Stimulated activated CD4-positive, alpha-beta T cell treated with anti-CD3 and anti-CD28 coated beads, Interleukin-12 subunit alpha, Interleukin-12 subunit beta, amount 100 ng/mL, for 24 hours (primary cell): Measurements from ENCODE around the gene PEX16.

Experiments
- DNase-seq, 2 experiments: peaks; one replicate each; pipeline ENCODE4 v3.0.0-alpha.2; 2020; ENCODE audit warnings: low read depth in 2 of 2

Gene PEX16

DNA sequence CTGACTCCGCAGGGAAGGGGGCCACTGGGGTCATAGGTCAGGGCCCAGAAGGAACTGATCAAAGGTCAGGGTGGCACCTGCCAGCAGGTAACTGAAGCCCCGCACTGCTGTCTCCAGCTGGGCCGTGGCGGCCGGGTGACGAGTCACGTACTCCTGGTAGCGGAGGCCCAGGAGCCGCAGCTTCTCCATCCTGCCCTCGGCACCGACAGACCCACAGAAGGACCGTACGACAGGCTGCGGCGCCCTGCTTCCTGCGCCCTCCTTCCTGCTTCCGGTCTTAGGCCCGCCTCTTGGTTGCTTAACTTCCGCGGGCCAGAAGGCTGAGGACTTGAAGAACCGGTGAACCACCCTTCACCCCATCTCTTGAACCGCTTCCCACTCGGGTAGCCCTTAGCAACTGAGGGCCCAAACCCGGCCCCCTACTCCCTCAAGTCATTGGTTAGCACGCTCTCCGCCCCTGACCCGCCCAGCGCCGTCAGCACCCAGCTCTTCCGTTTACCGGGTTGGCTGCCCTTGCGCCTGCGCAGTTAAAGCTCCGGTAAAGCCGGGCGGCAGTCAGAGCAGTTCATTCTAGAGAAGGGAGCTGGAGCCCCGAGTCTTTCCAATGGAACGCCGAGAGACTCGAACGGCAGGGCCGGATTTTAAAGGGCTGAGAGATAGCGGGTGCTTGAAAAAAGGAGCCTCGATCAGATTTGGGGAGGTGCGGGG, at the start of gene PEX16:
TSS of gene PEX16 (minus strand) at position 255 of the 708 bp plus-strand sequence. CDS start at position 189, 66 bp downstream.
- DNase-seq: peak; percentile 89 to 92

DNA sequence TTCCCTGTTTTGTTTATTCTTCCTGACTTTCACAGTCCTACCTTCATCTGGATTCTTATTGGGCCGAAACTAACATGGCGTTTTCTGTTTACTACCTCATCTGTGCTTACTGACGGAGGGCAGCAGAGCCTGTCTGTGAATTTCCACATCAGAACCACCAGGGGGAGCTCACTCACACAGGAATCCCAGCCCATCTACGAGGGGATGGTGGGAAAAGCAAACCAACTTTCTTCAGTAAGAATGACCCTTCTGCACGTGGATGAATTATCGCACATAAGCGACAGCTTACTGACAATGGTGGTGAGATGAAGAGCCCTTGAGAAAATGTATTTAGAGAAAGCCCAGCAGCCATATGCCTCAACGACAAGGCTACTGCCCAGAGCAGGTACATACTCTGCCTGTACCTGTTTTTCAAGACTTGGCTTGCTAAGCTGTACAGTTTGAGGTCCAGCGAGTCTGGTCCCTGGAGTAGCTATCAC, 47.3 kb upstream of the PEX16 start:
- peak; percentile 24 to 29 for DNase-seq

DNA sequence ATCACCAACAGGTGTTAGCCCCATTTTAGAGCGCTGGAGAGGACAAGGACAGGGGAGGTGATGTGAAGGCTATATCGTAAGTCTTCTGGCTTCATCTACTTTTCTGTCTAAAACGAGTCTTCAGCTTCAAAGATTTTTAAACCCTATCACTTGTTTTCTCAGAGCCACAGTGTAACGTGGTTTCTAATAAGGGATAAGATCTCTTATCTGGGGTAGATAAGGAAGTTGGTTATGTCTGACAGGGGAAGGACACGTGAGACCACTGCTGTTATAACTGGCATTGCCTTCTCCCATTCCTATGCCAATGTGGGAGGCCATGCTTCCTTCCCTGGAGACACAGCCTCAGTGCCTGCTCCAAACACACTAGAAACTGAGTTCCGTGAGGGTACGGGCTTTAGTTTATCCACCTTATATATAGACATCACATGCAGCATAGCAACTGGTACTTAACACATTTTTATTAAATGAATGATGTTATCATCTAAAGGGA, 44.1 kb upstream of the PEX16 start:
- DNase-seq: no peak

DNA sequence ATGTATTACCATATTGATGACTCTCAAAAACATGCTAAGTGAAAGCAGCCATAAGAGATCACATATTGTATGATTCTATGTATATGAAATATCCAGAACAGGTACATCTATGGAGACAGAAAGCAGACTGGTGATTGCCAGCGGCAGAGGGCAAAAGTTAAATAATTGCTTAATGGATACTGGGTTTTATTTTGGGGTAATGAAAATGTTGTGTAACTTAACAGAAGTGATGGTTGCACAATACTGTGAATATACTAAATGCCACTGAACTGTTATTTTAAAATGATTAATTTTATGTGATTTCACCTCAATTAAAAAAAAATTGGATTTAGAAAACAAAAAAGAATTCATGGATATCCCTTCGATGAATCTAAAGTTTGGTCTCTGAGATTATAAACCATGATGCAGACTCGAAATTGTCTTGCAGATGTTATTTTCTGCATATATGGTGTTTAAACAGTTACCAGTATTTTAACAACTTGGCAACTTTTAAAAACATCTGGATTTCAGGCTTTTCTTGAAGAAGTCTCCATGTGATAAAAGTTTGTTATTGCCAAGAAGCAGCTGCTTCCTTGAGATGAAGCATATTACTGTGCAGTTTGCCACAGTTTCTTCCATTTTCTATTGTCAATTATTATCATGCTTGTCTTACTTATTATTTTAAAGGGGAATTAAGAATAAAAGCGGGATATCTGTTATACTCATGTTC, 42.9 kb upstream of the PEX16 start:
- DNase-seq: no peak

DNA sequence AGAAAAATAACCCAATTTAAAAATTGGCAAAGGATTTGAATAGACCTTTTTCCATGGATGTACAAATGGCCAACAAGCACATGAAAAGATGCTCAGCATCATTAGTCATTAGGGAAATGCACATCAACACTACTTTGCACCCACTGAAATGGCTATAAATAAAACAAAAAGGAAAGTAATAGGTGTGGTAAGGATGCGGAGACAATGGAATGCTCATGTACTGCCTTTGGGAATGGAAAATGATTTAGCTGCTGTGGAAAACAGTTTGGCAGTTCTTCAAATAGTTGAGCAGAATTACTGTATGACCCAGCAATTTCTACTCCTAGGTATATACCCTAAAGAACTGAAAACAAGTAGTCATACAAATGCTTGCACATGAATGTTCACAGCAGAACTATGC, 42.2 kb upstream of the PEX16 start:
- no peak for DNase-seq

DNA sequence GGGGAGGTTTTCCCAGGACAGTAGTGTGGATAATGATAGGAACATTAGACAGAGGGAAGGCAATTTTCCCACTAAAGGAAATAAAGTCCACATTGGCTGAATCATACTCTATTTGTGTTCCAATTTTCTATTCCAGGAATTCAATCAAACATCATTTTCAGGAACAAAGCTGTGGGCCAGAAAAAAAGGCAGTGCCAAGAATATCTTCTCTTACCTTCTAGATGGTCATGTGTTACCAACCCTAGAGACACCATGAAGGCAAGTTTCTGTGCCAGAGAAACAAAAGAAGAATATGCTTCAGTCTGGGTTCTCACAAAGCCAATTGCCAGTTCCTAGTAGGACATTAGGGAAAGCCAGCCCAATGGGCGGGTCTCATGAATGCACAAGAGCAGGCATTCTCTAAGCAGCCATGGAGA, 32.3 kb upstream of the PEX16 start:
- DNase-seq: no peak

DNA sequence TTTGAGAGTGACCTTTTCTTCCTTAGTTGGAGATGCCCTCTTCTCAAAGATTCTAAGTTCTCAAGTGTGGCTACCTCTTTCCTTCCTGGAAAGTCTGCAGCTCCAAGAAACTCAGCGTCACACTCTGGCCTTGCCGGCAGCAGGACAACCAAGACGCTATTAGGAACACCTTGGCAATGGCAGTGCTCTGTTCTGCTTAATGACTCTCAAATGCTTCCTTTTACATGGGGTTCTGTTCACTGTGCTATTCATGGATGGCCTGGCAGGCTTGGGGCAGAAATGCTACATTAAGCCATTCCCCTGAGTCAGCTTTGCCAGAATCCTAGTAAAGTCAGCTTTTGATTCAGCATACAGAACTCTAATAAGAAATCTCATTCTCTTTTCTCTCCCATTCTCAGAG, 30.7 kb upstream of the PEX16 start:
- no peak for DNase-seq

DNA sequence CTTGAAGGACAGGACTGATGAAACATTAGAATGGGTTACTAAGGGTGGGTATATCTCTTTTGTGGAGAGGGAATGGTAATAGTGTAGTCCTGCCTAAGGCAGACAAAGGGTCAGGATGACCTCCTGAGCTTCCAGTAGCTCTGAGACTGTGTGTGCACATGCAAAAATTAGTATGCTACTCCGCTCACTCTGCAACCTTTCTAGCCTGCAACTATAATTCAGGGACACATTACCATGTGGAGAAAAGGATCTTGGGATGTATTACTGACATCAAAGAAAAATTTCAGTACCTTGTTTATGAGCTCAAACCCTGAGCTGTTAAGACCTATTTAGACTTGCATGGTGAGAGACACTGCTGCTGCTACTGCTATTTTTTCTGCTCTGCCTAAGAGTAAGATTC, 30.2 kb upstream of the PEX16 start:
- DNase-seq: no peak

DNA sequence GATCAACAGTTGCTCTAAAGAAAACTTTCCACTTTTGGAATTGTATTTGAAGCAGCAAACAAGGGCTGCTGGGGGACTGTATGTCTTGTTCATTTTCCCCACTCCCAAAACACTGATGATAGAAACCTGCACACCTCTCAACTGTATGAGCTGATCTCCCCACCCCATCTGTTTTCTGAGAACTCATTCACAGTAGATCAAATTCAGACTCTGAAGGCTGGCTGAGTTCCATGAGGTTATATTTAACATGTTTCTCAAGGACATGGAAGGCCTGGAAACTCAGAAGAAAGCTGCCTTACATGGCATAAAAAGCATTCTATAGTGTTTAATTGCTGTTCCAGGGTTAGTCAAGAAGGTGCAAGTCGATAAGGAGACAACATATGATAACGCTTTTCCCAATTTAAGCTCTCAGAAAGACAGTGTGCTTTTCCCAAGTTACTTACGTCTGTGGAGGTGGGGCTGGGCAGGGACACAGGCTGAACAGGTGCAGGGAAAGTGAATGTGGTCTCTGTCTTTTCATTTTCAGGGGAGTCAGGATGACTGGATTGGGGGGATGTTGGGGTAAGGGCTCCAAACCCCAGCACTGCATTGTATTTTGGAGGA, 27.8 kb upstream of the PEX16 start:
- no peak for DNase-seq

DNA sequence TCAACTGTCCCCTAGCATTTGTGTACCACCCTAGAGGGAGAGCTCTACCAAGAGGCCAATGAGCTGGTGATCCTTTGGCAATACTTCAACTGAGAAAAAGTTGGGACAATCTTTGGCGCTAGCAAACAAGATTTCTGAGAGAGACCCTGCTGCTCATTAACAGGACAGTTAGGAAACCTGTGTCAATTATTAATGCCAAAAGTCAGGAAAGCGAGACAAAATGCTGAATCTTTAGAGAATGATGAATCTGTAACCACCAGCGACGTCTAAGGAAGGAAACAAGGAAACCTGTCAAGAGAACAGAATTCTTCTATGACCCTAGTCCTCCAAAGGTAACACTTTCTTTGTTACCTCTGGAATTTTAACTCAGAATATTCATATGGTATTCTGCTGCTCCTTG, 24.7 kb upstream of the PEX16 start:
- no peak for DNase-seq

DNA sequence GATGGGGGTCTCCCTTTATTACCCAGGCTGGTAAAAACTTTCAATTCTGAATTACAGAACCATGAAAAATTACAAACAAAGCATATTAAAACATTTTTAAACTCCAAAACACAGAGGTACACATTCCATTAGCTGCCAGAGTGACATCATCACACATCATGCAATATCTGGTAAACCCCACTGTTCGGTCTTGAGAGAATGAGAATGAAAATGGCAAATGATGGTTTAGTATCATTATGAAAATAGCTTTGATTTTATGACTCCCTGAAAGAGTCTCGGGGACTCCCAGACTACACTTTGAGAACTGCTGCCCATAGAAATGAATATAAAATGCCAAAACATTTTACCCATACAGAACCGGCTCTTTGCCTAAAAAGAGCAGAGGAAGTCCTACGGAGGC, 23.6 kb upstream of the PEX16 start:
- DNase-seq: no peak

DNA sequence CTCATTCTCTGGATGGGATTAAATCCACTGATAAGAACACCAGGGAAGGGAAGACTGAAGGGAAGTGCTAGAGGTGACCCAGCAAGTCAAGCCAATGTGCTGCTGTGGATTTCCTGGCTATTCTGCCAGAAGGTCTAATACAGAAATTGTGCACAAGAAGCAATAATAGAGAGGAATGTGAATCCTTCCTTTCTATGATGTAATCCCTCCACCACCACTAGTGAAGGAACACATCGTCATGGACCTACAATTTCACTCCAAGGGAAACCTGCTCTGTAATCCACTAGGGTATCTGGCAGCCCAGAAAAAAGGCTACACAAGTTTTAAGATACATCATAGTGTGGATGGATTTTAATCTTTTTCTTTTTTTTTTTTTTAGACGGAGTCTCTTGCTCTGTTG, 22.2 kb upstream of the PEX16 start:
- no peak for DNase-seq

DNA sequence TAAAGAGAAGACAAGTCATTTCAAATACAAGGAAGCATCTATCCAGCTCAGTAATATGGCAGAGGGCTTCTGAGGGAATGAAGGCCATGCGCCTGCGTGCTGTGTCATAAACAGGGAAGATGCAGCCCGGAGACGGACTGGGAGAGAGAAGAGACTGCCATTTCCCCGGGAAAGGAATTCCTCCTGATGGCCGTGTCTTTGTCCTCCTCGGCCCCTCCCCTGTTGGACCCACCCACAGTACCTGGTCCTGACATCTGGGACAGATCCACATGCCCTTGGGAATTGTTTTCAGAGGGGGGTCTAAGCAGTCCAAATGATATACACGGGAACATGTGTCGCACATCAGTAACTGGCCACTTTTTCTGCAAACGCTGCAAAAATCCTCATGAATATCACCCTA, 20.2 kb upstream of the PEX16 start:
- no peak for DNase-seq

DNA sequence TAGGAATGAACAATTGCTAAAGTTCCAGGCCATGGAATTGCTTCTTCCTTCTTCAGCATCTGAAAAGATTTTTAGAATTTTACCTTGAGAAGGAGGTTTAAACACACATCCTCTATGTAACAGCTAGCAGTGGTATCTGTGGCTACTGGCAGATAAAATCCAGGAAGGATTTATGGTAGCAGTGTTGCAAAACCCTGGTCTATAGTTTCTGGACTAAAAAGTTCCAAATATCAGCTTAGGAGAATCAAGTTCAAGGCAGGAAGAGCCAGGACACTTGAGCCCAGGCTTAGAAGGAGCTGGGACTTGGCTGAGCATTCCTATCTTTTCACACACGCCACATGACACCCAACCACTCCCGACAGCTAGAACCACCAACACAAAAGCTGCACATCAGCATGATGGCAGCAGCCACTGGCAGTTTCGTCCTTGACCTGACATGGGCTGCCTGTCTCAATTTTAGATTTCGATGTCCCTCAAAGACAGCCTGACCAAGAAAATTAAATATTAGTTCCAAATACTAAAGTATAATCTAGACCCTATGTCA, 18.9 kb upstream of the PEX16 start:
- DNase-seq: no peak

DNA sequence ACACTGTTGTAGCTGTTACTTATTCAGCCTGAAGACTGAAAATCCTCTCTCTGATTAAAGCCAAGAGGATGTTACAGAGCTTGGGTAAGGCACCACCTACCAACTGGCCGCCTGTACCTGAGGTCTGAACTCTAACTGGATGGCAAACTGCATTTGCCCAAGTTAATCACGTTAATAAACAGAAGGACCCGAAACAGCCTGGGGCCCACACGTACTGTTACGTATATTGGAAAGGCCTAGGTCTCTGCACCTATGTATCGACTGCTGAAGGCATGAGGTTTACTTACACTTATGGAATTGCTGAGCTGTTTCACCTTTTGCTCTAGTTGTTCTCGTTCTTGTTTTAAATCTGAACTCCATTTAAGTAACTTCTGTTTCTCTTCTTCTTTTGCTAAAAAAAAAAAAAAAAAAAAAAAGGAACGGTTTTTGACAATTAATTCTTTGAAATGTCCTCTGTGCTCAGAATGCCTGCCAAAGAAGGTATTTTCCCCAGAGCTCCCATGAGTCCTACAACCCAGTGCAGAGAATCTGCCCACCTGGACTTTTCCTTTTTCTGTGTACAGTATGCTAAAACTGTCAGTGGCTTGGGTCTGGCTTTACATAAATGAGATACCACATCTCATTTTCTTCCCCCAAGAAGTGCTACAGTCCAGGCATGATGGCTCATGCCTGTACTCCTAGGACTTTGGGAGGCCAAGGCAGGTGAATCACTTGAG, 17.8 kb upstream of the PEX16 start:
- DNase-seq: no peak

DNA sequence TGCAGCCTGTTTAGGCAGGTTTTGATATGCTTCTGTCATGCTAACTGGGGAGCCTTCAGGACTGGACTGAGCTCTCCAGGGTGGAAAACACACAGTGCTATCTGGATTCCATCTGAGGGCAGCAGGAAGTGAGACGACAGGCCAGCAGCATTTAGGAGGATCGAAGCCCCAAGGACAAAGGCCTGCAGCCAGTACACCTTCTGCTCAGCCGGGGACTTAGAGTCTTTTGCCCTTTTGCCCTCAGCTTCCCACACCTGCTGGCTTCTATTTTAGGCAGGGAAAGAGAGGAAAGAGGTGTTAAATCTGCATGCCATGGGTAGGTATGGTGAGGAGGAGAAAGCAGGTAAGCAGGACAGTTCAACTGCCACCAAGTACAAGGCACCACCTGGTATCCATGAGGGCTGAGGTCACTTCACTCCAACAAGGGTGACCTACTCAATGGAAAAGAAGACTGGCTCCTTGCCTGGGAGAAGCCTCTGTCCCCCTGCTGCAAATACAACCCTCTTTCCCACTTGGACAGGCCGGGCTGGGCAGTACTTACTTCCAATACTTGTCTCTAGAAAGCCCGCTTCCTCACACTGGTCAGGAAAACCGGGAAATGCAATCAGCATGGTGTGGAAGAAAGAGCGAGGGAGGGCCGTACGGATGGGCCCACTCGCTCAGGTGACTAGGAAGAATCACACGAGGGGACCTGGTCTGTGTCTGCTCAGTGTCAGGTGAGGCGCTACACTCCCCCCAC, 17.1 kb upstream of the PEX16 start:
- no peak for DNase-seq

DNA sequence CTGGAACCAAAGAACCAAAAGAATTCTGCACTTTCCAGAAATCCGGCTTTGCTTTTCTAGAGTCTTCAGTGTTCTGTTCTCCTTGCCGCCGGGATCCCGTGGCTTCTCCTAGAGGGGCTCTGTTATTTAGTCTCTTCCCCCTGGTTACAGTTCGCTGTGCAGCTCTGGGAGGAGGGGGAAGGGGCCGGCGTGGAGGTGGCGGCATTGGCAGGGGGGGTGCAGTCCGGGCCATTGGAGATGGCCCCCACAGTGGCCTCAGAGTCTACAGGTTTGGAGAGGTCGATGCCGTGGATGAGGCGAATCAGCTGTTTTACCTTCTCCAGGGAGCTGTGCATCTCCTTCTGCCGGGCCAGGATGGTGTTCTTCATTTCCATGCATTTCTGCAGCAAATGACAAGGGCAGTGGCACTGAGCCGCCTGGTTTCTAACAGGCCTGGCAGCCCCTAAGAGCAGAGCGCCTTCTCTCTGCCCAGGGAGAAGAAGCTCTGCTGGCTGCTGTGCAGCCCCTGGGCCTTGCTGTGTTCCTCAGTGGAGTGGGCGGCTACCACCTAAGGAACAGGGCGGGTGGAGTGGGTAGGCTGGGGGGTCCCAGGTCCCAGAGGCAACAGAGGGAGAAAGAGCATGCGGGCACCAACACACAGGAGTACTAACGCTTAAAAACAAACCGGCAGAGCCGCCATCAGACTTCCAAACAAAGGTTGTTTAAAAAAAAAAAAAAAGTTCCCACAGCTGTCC, 16.3 kb upstream of the PEX16 start:
- no peak for DNase-seq

DNA sequence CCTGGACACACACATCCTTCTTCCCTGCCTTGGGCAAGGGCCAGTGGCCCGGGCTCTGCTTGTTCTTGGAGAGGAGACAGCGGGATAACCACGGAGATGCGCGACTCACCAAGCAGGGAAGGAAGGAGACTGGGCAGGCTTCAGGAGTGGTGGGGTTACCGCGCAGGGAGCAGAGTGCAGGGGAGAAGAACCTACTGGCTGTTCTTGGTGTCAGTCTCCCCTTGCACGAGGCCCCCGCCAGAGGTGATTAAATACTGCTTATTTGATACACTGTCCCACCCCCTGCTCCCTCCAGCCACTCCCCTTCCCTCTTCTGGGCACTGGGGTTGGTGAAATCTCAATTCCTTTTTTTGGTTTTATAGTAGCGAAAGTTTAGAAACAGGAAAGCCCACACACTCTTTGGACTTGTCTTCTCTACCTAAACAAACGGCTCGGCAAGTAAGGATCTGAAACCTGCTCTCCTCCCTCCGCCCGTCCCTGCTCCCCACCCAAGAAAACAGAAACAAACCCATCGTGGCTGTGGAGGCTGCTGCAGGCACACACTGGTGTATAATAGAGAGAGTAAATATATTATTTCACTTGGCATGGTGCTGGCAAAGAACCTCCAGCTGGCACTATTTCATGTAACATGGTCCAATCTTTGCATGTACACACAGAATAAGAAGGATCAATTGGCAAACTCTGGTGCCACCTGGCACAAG, 15.6 kb upstream of the PEX16 start:
- no peak for DNase-seq

DNA sequence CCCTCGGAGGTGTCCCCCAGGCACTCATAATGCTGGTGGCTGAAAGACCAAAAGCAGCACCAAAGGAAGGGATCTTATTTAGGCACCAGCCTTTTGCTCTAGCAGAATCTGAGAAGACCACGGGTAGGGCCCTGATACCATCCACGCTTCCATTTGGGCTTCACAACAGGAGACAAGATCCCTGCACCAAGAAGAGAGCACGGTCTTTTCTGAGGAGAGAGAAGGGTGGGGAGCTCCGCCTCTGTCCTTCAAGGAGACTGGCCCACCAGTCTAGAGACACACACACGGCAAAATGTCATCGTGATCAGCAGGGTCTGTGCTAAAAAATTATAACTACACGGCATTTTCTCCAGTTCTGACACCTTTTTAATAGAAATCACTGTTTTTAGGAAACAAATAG, 14.5 kb upstream of the PEX16 start:
- DNase-seq: no peak

DNA sequence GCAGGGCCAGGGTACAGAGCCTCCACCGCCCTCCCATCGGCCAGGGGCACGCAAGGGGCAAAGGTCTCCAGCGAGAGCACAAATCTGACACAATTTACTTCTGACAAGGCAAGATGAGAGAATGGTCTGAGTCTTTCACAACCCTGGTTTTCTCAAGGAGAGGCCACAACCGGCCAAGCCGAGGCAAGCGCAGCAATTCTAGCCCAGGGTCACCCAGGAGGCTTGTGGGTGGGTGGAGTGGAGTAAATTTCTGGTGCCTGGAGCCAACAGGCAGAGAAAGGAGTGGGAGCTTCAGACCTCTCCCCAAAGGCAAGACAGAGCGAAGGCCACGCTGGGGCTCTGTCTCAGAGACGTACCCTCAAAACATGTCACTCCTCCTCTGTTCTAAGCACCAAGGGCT, 14.1 kb upstream of the PEX16 start:
- no peak for DNase-seq
